ENCODE results near the gene TRABD2B. TPM values are rescaled to one million over a fixed set of nuclear protein-coding genes. Genes with fewer than 3 reads are reported as not detected.

The TRABD2B gene
- polyA plus RNA-seq, 1 of the 3 experiments (the other 2 are of a cell fraction): 0.03 TPM

DNA sequence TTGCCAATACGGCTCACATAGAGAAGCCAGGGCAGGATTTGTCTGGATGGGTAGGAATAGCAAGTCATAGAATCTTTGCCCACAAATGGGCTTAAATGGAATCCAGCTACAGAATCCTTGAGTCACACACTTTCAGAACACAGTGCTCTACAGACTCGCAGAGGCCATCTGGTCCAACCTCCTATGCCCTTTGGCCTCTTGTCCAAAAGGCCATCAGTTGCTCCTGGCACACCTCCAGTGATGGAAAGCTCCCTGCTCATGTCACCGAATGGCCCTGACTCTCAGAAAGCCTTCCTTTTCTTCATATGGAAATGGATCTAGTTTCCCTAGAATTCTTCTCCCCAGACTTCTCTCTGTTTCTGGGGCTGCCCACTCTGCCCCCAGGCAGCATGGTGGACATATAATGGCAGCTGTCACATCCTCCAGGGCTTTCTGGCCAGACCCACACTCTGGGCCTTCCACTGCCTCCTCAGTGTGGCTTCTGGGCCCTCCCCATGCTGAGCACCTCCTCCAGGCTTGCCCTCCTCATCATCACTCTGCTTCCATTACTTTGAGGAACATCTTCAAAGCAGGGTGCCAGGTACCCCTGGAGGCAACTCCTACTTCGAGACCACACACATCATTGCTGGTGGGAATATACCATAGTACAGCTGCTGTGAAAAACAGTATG is 33.6 kb upstream of the TRABD2B start:
- no peak overlapping the region for H3K4me3 ChIP-seq (ENCODE audit: low read depth in 2 of 2, low read length in 1 of 2)
- no peak overlapping the region for H3K4me2 ChIP-seq
- TF ChIP-seq FOSL2 (IDR thresholded peaks at IDR 0.05; ENCODE audit: borderline replicate concordance, low read depth) (no peak), USF1 (IDR thresholded peaks at IDR 0.05; ENCODE audit: borderline replicate concordance, low read depth) (no peak), MXI1 (IDR thresholded peaks at IDR 0.05; ENCODE audit: low read depth, low read length) (no peak), FOXJ3 (CRISPR knock-in tag; IDR thresholded peaks at IDR 0.05) (no peak), RAD21 (IDR thresholded peaks at IDR 0.05; ENCODE audit: low read length) (no peak), RXRA (IDR thresholded peaks at IDR 0.05; ENCODE audit: borderline replicate concordance, low read depth) (no peak), JUND (IDR thresholded peaks at IDR 0.05) (no peak), SMC3 (IDR thresholded peaks at IDR 0.05; ENCODE audit: low read depth, low read length) (no peak), CHD2 (IDR thresholded peaks at IDR 0.05; ENCODE audit: low read length, partially characterized antibody) (no peak)
- TF ChIP-seq, protein P1, sequence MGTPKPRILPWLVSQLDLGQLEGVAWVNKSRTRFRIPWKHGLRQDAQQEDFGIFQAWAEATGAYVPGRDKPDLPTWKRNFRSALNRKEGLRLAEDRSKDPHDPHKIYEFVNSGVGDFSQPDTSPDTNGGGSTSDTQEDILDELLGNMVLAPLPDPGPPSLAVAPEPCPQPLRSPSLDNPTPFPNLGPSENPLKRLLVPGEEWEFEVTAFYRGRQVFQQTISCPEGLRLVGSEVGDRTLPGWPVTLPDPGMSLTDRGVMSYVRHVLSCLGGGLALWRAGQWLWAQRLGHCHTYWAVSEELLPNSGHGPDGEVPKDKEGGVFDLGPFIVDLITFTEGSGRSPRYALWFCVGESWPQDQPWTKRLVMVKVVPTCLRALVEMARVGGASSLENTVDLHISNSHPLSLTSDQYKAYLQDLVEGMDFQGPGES (IDR thresholded peaks at IDR 0.05; ENCODE audit: low read depth, low read length): no peak
- H3K9ac ChIP-seq: no peak overlapping the region
- no peaks in the 10 kb centered on the region for H3K4me1 ChIP-seq (ENCODE audit: control insufficient read depth in 1 of 2, insufficient read depth in 2 of 2, low read depth in 1 of 2, low read length in 1 of 2)
- no peaks in the 10 kb centered on the region for H3K9me3 ChIP-seq
- H3K27me3 ChIP-seq (ENCODE audit: insufficient read depth): no peaks in the 10 kb centered on the region
- no peak for DNase-seq
- no peaks in the 10 kb centered on the region for H3K9me2 ChIP-seq
- no peaks in the 10 kb centered on the region for H4K20me1 ChIP-seq (ENCODE audit: insufficient read depth)
- WGBS (ENCODE audit: low lambda C conversion rate): 53% methylated on average over 3 of the region's 4 CpGs
- H3K79me2 ChIP-seq (ENCODE audit: insufficient read depth): no peaks in the 10 kb centered on the region
- no peaks in the 10 kb centered on the region for H3F3A ChIP-seq (replicated peaks; ENCODE audit: insufficient read depth)
- no peak overlapping the region for H3K27ac ChIP-seq (ENCODE audit: low read depth in 2 of 2, low read length in 1 of 2)
- H2AFZ ChIP-seq (ENCODE audit: low read depth): no peak overlapping the region
- no peaks in the 10 kb centered on the region for H3K36me3 ChIP-seq (replicated peaks in 1 of 2; ENCODE audit: control insufficient read depth in 1 of 2, insufficient read depth in 2 of 2, low read length in 1 of 2)
- ChIA-PET POLR2A (no interaction called here), CTCF (interaction anchor here (0.6 to 1.1 kb wide), 3 partner anchors 11 to 541 kb away, joined by 3 read pairs; no protein-coding TSS in a partner anchor)

GRCh38 chr1:48030211-48030610 is 33.0 kb upstream of the TRABD2B start:
- no peaks in the 10 kb centered on the region for H4K20me1 ChIP-seq (ENCODE audit: insufficient read depth)
- H3F3A ChIP-seq (replicated peaks; ENCODE audit: insufficient read depth): no peaks in the 10 kb centered on the region
- WGBS (ENCODE audit: low lambda C conversion rate): 65% methylated on average over 4 of the region's 4 CpGs
- H3K9me3 ChIP-seq: no peaks in the 10 kb centered on the region
- POLR2A ChIA-PET: no interaction called here
- no peak overlapping the region for H2AFZ ChIP-seq (ENCODE audit: low read depth)
- no peaks in the 10 kb centered on the region for H3K79me2 ChIP-seq (ENCODE audit: insufficient read depth)
- H3K4me1 ChIP-seq (ENCODE audit: control insufficient read depth in 1 of 2, insufficient read depth in 2 of 2, low read depth in 1 of 2, low read length in 1 of 2): peaks cover 0 to 3% of the 10 kb centered on the region in 2 experiments; a peak in 1 of 4 replicates
- H3K9ac ChIP-seq: no peak overlapping the region
- H3K4me3 ChIP-seq (ENCODE audit: low read depth in 2 of 2, low read length in 1 of 2): no peak overlapping the region
- H3K4me2 ChIP-seq: no peak overlapping the region
- CTCF ChIA-PET: interaction anchor here (1.1 to 1.6 kb wide), 3 partner anchors 10 to 31 kb away, joined by 3 to 9 read pairs (median 4); no protein-coding TSS in a partner anchor
- no peaks in the 10 kb centered on the region for H3K9me2 ChIP-seq
- H3K27me3 ChIP-seq (ENCODE audit: insufficient read depth): no peaks in the 10 kb centered on the region
- DNase-seq: no peak
- TF ChIP-seq MXI1 (IDR thresholded peaks at IDR 0.05; ENCODE audit: low read depth, low read length) (no peak), TEAD4 (IDR thresholded peaks at IDR 0.05; ENCODE audit: borderline replicate concordance, insufficient read depth) (no peak), MAX (IDR thresholded peaks at IDR 0.05; ENCODE audit: low read depth) (no peak)
- no peak overlapping the region for H3K27ac ChIP-seq (ENCODE audit: low read depth in 2 of 2, low read length in 1 of 2)
- H3K36me3 ChIP-seq (replicated peaks in 1 of 2; ENCODE audit: control insufficient read depth in 1 of 2, insufficient read depth in 2 of 2, low read length in 1 of 2): no peaks in the 10 kb centered on the region

Measured in SK-N-SH (cell line).